CMK (cell line): ENCODE data around the gene VPS54.

Source experiments
- DNase-seq: peaks from one replicate; pipeline ENCODE4 v3.0.0-alpha.2; 2010; ENCODE audit warnings: low read depth

VPS54 gene, protein sequence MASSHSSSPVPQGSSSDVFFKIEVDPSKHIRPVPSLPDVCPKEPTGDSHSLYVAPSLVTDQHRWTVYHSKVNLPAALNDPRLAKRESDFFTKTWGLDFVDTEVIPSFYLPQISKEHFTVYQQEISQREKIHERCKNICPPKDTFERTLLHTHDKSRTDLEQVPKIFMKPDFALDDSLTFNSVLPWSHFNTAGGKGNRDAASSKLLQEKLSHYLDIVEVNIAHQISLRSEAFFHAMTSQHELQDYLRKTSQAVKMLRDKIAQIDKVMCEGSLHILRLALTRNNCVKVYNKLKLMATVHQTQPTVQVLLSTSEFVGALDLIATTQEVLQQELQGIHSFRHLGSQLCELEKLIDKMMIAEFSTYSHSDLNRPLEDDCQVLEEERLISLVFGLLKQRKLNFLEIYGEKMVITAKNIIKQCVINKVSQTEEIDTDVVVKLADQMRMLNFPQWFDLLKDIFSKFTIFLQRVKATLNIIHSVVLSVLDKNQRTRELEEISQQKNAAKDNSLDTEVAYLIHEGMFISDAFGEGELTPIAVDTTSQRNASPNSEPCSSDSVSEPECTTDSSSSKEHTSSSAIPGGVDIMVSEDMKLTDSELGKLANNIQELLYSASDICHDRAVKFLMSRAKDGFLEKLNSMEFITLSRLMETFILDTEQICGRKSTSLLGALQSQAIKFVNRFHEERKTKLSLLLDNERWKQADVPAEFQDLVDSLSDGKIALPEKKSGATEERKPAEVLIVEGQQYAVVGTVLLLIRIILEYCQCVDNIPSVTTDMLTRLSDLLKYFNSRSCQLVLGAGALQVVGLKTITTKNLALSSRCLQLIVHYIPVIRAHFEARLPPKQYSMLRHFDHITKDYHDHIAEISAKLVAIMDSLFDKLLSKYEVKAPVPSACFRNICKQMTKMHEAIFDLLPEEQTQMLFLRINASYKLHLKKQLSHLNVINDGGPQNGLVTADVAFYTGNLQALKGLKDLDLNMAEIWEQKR

DNA sequence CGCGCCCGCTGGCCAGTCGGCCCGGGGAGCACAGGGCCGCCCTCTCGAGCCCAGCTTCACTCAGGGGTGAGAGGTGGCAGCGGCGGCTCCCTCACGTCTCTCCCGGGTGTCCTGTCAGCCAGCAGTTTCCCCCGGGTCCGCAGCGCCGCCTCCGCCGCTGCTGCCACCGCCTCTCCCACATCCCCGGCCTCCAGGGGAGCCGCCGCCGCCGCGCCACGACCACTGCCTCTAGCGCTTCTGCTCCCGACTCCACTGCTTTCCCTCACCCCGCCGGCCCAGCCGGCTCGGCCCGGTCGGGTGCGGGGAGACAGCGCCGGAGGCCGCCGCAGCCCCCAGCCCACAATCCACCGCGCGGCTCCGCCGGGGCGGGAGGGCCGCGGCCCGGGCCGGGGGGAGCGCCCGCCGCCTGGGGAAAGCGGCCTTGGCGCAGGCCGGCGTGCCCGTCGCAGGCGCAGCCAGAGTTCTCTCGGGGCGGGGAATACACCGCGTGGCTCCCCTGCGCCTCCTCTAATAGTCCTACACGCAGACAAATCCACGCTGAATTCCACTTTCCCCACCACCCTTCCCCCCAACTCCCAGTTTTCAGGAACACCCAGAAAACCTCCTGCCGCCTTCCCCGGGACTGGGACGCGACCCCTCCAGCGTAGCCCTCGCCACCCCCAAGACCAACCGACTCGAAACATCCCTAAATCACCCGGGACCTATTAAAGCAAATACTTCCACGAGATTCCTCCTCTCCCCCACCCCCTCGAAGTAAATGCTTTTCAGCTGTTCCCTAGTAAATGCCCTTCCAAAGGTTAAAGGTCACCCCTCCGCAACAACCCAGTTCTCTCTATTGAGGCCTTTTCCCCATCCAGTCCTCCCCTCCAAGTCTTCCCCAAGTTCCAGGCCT lies at the start of gene VPS54:
Gene VPS54, minus strand, starts transcription at position 346 of the 892 bp plus-strand sequence. CDS start 35,429 bp downstream, outside the sequence.
- no peak for DNase-seq

GRCh38 chr2:64067326-64067725 lies 48.1 kb upstream of the VPS54 start:
- DNase-seq = no peak

DNA sequence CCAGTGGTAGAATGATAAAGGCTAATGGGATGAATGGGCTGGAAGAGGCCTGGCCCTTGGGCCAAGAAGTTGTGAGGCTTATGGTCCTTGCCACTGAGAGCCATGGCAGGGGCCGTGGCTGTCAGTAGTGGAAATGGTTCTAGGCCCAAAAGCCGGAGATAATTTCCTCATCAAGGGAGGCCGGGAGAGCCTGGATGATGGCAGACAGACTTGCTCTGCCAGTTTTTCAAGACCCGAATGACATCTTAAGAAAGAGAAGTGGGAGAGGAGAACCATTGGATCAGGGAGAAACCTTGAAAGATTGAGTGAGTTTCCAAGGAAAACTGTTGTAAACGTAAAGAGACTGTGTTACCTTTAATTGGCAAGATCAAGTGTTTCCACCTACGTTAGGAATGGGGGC lies 46.3 kb upstream of the VPS54 start:
- no peak for DNase-seq

DNA sequence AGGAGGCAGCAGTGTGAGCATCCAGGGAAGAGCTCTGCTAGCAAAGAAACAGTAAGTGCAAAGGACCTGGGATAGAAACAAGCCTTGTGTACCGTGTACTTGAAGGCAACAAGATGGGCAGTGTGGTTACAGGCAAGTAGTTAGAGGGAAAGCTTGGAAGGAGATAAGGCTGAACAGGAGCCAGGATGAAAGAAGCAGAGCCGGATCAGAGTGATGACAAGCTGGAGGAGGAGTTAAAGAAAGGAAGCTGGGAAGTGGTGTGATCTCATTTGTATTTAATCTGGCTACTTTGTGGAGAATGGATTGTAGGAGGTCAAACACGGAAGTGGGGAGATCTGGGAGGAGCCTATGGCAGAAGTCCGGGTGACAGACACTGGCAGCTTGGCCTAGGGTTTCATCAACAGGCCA lies 44.7 kb upstream of the VPS54 start:
- DNase-seq = peak; percentile 73

DNA sequence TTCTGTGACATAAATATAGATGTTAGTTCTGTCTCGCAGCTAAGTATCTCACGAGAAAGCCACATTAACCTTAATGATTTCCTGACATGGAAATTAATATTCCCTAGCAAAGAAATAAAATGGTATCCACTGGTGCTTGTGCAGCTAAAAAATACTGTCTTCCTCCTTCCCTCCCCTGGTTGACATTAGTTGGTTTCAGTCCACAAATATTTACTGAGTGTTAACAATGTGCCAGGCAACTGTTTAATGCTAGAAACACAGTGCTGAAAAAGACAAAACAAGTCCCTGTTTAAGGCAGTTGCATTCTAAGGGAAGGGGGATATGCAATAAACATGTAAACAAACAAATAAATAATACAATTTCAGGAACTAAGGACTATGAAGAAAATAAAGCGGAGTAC lies 44.2 kb upstream of the VPS54 start:
- no peak for DNase-seq

DNA sequence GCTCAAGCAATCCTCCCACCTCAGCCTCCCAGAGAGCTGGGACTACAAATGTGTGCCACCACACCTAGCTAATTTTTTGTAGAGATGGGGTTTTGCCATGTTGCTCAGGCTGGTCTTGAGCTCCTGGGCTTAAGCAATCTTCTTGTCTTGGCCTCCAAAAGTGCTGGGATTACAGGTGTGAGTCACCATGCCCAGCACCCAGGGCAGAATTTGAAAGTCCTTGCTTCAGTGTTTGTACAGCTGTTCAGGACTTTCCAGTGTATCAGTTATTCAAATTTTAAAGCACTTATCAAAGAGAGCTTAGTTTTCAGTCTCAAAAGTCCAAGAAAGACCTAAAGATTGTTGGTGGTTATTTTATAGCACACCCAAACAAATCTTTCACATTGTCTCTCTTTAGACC lies 43.6 kb upstream of the VPS54 start:
- no peak for DNase-seq

DNA sequence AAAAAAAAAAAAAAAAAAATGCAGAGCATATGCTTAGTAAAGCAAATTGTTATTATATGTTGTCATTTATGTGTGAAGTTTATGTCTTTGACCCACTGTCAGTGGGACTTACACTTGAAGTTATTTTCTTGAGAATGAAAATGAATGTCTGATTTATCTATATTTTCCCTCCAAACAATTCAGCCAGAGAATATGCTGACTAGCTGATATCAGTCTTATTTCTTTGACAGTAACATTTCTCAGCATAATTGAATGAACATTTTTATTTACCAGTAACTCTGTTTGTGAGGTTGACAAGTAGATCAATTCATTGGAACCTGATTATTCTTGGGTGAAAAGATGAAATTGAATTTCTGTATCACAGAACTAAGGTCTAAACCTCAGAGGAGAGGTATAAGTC lies 40.0 kb upstream of the VPS54 start:
- DNase-seq = no peak

GRCh38 chr2:64056021-64056420 lies 36.8 kb upstream of the VPS54 start:
- no peak for DNase-seq

DNA sequence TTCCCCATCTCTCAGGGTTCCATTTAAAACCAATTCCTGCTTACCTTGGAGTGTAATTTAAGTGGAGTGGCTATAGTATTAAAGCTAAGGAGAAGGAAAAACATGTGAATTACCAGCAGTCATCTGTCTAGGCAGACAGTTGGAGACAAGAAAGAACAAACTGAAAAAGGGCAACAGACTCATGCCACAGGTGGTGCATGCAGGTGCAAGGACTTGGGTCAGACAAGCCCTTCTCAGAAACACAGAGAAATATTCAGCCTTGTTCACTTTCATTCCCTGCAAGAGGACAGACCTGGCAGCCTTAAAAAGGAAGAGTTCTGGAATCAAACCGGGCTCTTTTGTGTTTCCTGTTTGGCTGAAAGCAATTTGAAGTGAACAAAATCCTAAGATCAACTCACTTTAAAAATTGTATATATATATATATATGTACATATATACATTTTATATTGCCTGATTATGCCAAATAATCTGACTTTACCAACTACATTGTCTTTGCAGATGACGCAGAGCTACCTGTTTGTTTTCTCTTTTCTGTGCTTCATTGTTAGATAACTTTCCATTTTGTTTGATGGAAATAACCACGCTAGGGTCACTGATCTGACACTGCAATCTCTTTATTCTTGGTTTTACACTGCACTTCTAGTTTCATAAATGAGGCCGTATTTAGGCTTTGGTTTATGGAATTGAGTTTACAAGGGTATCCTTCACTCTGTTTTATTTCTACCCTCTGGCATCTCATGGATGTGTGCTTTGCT lies 35.1 kb upstream of the VPS54 start:
- DNase-seq = no peak

- DNase-seq = no peak
These were observed 33.4 kb upstream of the VPS54 start for GRCh38 chr2:64052463-64053241.

DNA sequence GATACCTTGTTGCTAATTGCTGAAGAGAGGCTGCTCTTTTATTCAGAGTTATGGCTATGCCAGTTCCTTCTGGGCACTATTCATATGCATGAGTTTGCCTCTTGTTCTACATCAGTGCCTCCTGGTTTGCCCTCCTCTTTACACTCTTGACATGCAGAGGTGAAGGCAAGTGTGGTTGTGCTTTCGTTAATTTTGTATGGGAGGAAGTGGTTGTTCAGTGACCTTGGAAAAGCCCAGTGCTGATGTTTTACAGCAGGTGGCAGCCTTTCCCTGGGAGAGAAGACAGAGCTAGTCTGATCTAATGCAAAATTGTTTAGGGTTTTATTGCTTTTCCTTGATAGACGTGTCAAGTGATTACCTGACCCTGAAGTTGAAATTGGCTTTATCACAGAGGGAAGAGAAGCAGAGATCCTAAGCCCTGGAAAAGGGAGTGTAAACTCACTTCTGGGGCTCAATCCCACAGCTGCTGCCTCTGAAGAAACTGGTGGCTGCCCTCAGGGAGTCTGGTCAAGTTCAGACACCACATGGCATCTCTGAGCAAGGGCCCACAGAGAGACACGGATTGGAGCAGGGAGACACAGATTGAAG lies 30.5 kb upstream of the VPS54 start:
- DNase-seq = no peak

DNA sequence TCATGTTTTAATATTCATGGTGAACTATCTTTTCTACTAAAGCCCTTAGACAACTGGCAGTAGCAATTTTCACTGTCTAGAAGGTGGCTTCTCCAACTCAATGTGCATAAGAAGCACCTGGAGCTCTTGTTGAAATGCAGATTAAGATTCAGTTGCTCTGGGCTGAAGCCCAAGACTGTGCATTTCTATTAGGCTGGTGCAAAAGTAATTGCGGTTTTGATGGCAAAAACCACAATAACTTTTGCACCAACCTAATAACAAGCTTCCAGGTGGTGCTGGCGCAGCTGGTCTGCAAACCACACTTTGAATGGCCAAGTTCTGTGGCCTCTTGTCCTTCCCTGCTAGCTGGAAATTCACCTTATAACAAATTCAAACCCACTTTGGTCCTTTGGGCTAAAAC lies 26.7 kb upstream of the VPS54 start:
- no peak for DNase-seq

- no peak for DNase-seq
These were observed 20.9 kb upstream of the VPS54 start for GRCh38 chr2:64040161-64040560.

DNA sequence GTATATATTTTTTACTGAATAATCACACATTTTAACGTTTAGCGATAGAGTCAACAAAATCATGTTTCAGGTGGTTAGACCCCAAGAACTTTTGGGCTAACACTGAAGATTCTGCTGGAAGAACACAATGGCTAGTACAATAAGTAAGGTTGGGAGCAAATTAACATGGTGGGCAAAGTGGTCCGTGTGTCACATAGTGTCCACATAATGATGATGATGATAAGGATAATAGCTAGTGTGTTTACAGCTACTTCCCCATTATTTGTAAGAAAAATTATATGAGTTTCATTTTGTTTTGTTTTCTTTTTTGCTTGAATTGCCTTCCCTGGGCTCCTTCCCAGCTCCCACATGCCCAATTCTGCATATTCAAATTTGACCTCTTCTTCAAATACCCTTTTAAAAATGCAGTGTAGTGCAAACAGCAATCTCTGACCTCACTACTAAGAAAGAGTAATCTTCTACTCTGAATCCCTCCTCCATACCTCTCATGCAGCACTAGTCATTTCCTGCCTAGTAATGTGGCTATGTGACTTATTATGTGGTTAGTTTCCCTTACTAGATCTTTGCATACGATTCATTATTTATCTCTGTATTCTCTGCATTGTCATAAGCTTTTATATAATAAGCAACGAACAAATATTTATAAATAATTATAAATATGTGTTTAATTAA lies 16.9 kb upstream of the VPS54 start:
- DNase-seq = no peak

DNA sequence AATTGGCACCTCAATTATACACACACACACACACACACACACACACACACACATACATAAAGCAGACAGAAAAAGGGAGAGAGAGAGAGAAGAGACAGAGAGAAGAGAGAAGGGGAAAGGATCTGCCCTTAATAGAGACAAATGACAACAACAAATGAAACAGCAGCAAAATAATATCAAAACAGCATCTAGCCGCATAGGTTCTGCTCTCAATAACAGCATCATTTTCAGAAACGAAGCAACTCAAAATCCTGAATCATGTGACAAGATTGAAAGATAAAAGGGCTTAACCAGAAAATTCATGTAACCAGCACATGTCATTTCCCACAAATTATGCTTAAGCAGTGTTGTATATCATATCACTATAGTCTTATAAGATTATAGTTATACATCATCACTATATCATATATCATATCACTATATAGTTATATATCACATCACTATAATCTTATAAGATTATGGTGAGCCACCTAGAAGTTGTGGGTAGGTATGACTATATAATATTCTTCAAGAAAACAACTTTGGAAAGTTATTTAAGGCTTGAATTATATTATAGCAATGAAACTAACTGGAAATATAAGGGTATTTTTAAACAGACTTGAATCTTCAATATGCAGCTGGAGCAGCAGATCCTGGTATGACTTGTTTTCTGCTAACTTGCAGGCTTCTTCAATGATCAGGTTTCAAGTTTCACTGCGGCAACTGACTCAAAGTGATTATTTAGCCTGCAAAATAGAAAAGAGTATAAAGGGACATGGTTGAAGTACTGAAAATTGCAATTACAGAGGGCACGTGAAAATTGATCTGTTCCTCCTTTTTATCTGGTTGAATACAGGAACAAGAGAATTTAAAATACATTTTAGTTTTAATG lies 16.1 kb upstream of the VPS54 start:
- no peak for DNase-seq

DNA sequence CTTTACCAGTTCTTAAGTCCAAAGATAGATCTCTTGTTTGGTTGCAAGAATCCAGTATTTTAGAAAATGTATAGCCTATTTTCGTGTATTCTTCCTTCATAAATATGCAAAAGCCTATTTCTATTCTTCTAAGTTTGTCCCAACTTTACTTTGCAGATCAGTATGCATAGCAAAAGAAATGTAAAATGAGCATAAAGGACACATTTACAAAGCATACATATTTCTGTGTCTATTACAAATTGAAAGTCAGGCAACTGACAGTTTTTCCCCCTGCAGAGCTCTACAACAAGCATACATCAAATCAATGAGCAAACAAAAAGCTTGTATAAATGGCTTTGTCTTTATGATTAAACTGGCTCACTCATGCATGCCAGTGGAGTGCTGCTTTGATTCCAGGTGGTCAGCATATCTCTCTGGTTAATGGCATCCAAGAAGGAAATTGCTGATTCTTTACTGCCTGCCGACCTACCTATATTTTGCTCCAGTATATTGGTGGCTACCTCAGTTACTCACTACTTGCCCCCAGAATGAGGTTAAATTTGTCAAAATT lies 10.0 kb upstream of the VPS54 start:
- no peak for DNase-seq

DNA sequence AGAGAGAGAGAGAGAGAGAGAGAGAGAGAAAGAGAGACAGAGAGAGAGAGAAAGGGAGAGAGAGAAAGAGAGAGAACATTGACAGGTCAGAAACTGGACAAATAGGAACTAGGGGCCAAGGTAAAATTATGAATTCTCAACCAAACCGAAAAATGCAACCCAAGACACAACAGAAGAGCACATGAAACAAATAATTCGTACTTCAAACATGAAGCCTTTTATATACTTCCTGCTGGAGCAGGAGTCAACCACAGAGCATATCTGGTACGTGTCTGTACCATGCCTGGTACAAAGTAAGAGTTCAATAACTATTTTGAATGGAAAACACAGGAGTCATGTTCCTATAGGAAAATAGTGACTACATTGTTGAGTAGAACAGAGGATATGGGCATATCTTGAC lies 6.5 kb upstream of the VPS54 start:
- DNase-seq = no peak

DNA sequence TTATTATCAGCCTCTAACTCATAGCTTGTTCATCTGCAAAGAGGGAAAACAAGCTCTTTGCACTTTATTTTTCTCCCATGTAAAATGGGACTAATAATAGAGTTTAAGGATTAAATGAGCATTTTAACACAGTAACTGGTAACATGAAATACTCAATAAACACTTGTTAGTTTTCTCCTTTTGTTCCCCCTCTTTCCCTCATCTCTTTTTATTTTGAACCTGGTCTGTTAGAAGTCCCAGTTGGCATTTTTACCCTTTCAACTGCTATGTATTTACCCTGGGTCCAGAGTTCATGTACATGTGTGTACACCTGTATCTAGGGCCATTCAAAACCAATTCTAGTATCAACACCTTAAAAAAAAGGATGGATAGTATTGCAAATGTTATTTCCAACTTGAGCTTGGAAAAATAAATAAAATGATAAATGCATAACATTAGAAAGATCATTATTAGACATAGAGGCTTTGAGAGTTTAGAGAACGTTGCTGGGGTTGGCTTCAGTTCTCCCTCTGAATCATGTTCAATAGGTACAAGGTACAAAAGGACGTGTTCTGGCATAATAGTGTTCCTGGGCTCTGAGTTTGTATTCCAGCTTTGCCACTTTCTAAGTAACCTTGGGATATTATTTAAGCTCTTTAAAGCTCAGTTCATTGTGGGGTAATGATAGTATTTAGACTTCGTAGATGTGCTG lies 5.2 kb upstream of the VPS54 start:
- DNase-seq = no peak
